ENCODE measurements around the gene WDR73. TPM values are rescaled to one million over a fixed set of nuclear protein-coding genes. Genes with fewer than 3 reads are reported as not detected.

The WDR73 gene
- total and polyA plus RNA-seq, 2 of the 8 experiments (the other 6 are each of a cell fraction or from before 2014, with no cell fraction given) = 22.7 to 23.1 TPM

- H2BK20ac ChIP-seq (ENCODE audit: low read length) = no peak overlapping the region
- H2AK5ac ChIP-seq (ENCODE audit: low read depth, low read length) = no peak overlapping the region
- H4K8ac ChIP-seq (ENCODE audit: extremely low read depth, insufficient read depth, low read length) = no peak overlapping the region
- H2BK5ac ChIP-seq (ENCODE audit: low read depth, low read length) = no peak overlapping the region
- FAIRE-seq (no peak), DNase-seq (ENCODE audit: low read depth in 1 of 2, low spot score in 2 of 2) (no peak)
- H2BK120ac ChIP-seq (replicated peaks; ENCODE audit: low read depth, low read length) = no peak overlapping the region
- no peaks in the 10 kb centered on the region for H3K27me3 ChIP-seq (replicated peaks in 1 of 4; ENCODE audit: control insufficient read depth in 3 of 4, extremely low read depth in 1 of 4, insufficient read depth in 3 of 4, low read length in 3 of 4)
- peaks cover 0 to 6% (median 0%) of the 10 kb centered on the region in 4 experiments; a peak in 1 of 8 replicates for H3K36me3 ChIP-seq (ENCODE audit: control insufficient read depth in 2 of 4, insufficient read depth in 4 of 4, low read length in 3 of 4)
- no peak overlapping the region for H3K56ac ChIP-seq (replicated peaks; ENCODE audit: insufficient read length, low read depth, low read length)
- TF ChIP-seq RBBP5 (IDR thresholded peaks at IDR 0.05; ENCODE audit: borderline replicate concordance, low read depth, low read length) (no peak), SRF (IDR thresholded peaks at IDR 0.05; ENCODE audit: low read depth, low read length) (no peak)
- H3K4me2 ChIP-seq (ENCODE audit: insufficient read depth in 1 of 2, low read depth in 2 of 2, low read length in 2 of 2) = no peak overlapping the region
- CTCF ChIA-PET (ENCODE audit: partially characterized antibody) = interaction anchor here (0.8 to 1.9 kb wide), 2 partner anchors 11 to 130 kb away, joined by 3 to 6 read pairs; no protein-coding TSS in a partner anchor
- no peak overlapping the region for H3K27ac ChIP-seq (ENCODE audit: low read depth, low read length)
- H4K5ac ChIP-seq (ENCODE audit: insufficient read length, low read depth, low read length) = no peak overlapping the region
- H3K23me2 ChIP-seq (ENCODE audit: low read depth, low read length) = no peaks in the 10 kb centered on the region
- POLR2A ChIA-PET (ENCODE audit: partially characterized antibody) = interaction anchor here (0.6 to 1.8 kb wide), 8 partner anchors 10 to 132 kb away, joined by 3 to 9 read pairs (median 4); partner anchors contain the start of genes SEC11A and WDR73
- H3K4me1 ChIP-seq (replicated peaks in 1 of 4; ENCODE audit: control insufficient read depth in 3 of 4, insufficient read depth in 4 of 4, low read length in 3 of 4) = no peaks in the 10 kb centered on the region
- no peak overlapping the region for H3K9ac ChIP-seq (replicated peaks in 1 of 4; ENCODE audit: extremely low read depth in 1 of 4, low read depth in 3 of 4, low read length in 3 of 4)
- no peaks in the 10 kb centered on the region for H3K9me3 ChIP-seq (ENCODE audit: insufficient read depth in 2 of 2, low read depth in 1 of 2, low read length in 1 of 2)
- no peak overlapping the region for H3K4ac ChIP-seq (replicated peaks; ENCODE audit: insufficient read length, low read depth, low read length)
- H2AFZ ChIP-seq (ENCODE audit: low read length) = no peak overlapping the region
- 91% methylated on average over 4 of the region's 4 CpGs; no CpG with 5 or more reads in 1 of the 2 experiments for WGBS, 2 experiments (ENCODE audit: extremely low coverage in 1 of 2, insufficient coverage in 1 of 2, insufficient read length in 1 of 2, insufficient replicate concordance in 2 of 2, low coverage in 1 of 2, low lambda C conversion rate in 2 of 2, missing lambda C conversion rate in 1 of 2)
- H3K4me3 ChIP-seq (ENCODE audit: extremely low read depth in 1 of 4, insufficient read depth in 2 of 4, low read depth in 3 of 4, low read length in 4 of 4) = no peak overlapping the region
- H3K23ac ChIP-seq (ENCODE audit: insufficient read length) = no peak overlapping the region
- no peak overlapping the region for H3K14ac ChIP-seq (ENCODE audit: insufficient read length)
- peaks cover 4 to 94% of the 10 kb centered on the region in 2 experiments; a peak in 2 of 4 replicates for H3K79me2 ChIP-seq (ENCODE audit: control insufficient read depth in 1 of 2, insufficient read depth in 2 of 2, low read length in 2 of 2)
- H2BK12ac ChIP-seq (ENCODE audit: low read depth, low read length) = no peak overlapping the region
- no peak overlapping the region for H2BK15ac ChIP-seq (ENCODE audit: low read length)
- H3K18ac ChIP-seq (ENCODE audit: extremely low read depth, low read length) = no peak overlapping the region
- peaks cover 9% of the 10 kb centered on the region for H3K79me1 ChIP-seq (ENCODE audit: low read depth, low read length)
- peaks cover 10 to 16% of the 10 kb centered on the region in 2 experiments for H4K20me1 ChIP-seq (replicated peaks in 1 of 2; ENCODE audit: control insufficient read depth in 1 of 2, insufficient read depth in 2 of 2, low read length in 2 of 2)
- no peak overlapping the region for H4K91ac ChIP-seq (replicated peaks; ENCODE audit: insufficient read length, low read length)
These were observed 48.9 kb upstream of the WDR73 start for GRCh38 chr15:84702961-84703482.
